Breast epithelium (tissue), 4 donors: Measurements from ENCODE around the gene MESP2. TPM values are rescaled to one million over a fixed set of nuclear protein-coding genes. Genes with fewer than 3 reads are reported as not detected.
"Not testable (repeated sequence)": the region's sequence is repeated elsewhere in the genome, so short reads cannot be mapped to it uniquely, and the experiment has no call there.

Source experiments
- DNase-seq, 2 donors: peaks; one replicate each; pipeline ENCODE4 v3.0.0-alpha.2; 2019; ENCODE audit warnings: low spot score in 2 of 2
- H3K27ac ChIP-seq, 2 donors: fragments of 200-600 bp; sonication (generic) in 1 of 2; one replicate each; pipeline ENCODE4 v1.5.1; 2016 to 2019; ENCODE audit warnings: mild to moderate bottlenecking in 1 of 2
- H3K27me3 ChIP-seq, 2 donors: fragments of 200-600 bp; sonication (generic) in 1 of 2; one replicate each; pipeline versions ENCODE4 v1.5.1 to v1.6.0; 2017 to 2019; ENCODE audit warnings: control low read depth in 1 of 2, mild to moderate bottlenecking in 1 of 2
- H3K36me3 ChIP-seq: fragments of 200-600 bp; one replicate; pipeline ENCODE4 v1.5.1; 2019
- H3K4me1 ChIP-seq, 2 donors: fragments of 200-600 bp; sonication (generic); one replicate each; pipeline ENCODE4 v1.5.1; 2016 to 2019; ENCODE audit warnings: control low read depth in 1 of 2
- H3K4me3 ChIP-seq, 3 donors: fragments of 200-600 bp; sonication (generic); 1 replicate in 2 of 3; 2 replicates in 1 of 3; pipeline ENCODE4 v1.5.1; 2016 to 2019; ENCODE audit warnings: mild to moderate bottlenecking in 3 of 3, moderate library complexity in 2 of 3
- H3K9me3 ChIP-seq, 2 donors: fragments of 200-600 bp; sonication (generic) in 1 of 2; one replicate each; pipeline ENCODE4 v1.5.1; 2016 to 2019; ENCODE audit warnings: control low read depth in 1 of 2
- CTCF ChIP-seq, 3 donors: fragments of 450-650 bp; IDR thresholded peaks; one replicate each; pipeline ENCODE4 v1.5.1; 2016 to 2017; ENCODE audit warnings: antibody characterized with exemption in 3 of 3, mild to moderate bottlenecking in 3 of 3, moderate library complexity in 3 of 3
- POLR2A ChIP-seq: fragments of 450-650 bp; IDR thresholded peaks from one replicate; pipeline ENCODE4 v1.6.1; 2016; ENCODE audit warnings: antibody characterized with exemption, mild to moderate bottlenecking, moderate library complexity
- POLR2AphosphoS5 ChIP-seq, 3 donors: sonication (generic); formaldehyde crosslinking; IDR thresholded peaks; one replicate each; pipeline ENCODE4 v1.6.1; 2017; ENCODE audit warnings: antibody characterized with exemption in 3 of 3
- intact Hi-C: fragments of 100-400 bp; cut with DNase I; formaldehyde crosslinking; loops from one replicate; pipeline ENCODE4 v1.15.1; 2023; ENCODE audit warnings: low total_unique reads
- total RNA-seq, 3 donors: library from RNA; depleted of rRNA; stranded (reverse); fragments of >200 nt; gene quantifications; one replicate each; pipeline ENCODE4 v1.1.0, GENCODE V29; 2016

Gene MESP2
- total RNA-seq, 3 donors from 2014 or later, result 0.64 to 2.3 TPM; not detected in 1

- H3K36me3 ChIP-seq, result no peaks in the 10 kb centered on the region
- H3K4me3 ChIP-seq, result no peak overlapping the region
- no peaks in the 10 kb centered on the region for H3K9me3 ChIP-seq
- no peaks in the 10 kb centered on the region for H3K4me1 ChIP-seq
- no peak for DNase-seq
- intact Hi-C loops, result no loop called here
- TF ChIP-seq CTCF (IDR thresholded peaks at IDR 0.05) (no peak), POLR2AphosphoS5 (IDR thresholded peaks at IDR 0.05) (no peak), POLR2A (no peak)
- no peaks in the 10 kb centered on the region for H3K27me3 ChIP-seq
- no peak overlapping the region for H3K27ac ChIP-seq
These were observed 2.7 kb downstream of the MESP2 start for GRCh38 chr15:89778861-89779260.

- Histone ChIP-seq H3K4me3 (no peak overlapping the region), H3K27ac (peak overlapping the region; percentile 32 to 74), H3K27me3 (no peaks in the 10 kb centered on the region), H3K36me3 (no peaks in the 10 kb centered on the region), H3K4me1 (peaks cover 0 to 5% of the 10 kb centered on the region in 2 donors), H3K9me3 (no peaks in the 10 kb centered on the region)
- DNase-seq, result no peak
- intact Hi-C loops, result no loop called here
- TF ChIP-seq POLR2AphosphoS5 (IDR thresholded peaks at IDR 0.05) (no peak), POLR2A (no peak), CTCF (IDR thresholded peaks at IDR 0.05) (no peak)
These were observed 4.5 kb downstream of the MESP2 start for GRCh38 chr15:89780601-89781000.

GRCh38 chr15:89781055-89781454 lies 4.9 kb downstream of the MESP2 start:
- intact Hi-C loops, result no loop called here
- H3K4me1 ChIP-seq, result peaks cover 0 to 5% of the 10 kb centered on the region in 2 donors
- DNase-seq, result no peak
- no peak for TF ChIP-seq CTCF (IDR thresholded peaks at IDR 0.05)
- no peak for TF ChIP-seq POLR2AphosphoS5 (IDR thresholded peaks at IDR 0.05)
- TF ChIP-seq POLR2A, result no peak
- H3K27me3 ChIP-seq, result no peaks in the 10 kb centered on the region
- peak overlapping the region; percentile 52 to 74 for H3K27ac ChIP-seq
- no peaks in the 10 kb centered on the region for H3K9me3 ChIP-seq
- no peaks in the 10 kb centered on the region for H3K36me3 ChIP-seq
- no peak overlapping the region for H3K4me3 ChIP-seq

GRCh38 chr15:89781891-89782618 lies 5.9 kb downstream of the MESP2 start:
- Histone ChIP-seq H3K4me1 (peaks cover 0 to 5% of the 10 kb centered on the region in 2 donors), H3K27ac (peak overlapping the region; percentile 61 to 74), H3K27me3 (no peaks in the 10 kb centered on the region), H3K9me3 (no peaks in the 10 kb centered on the region), H3K4me3 (no peak overlapping the region), H3K36me3 (no peaks in the 10 kb centered on the region)
- intact Hi-C loops, result no loop called here
- DNase-seq, result peak in 1 of 2 donors; percentile 68
- TF ChIP-seq POLR2A (no peak), CTCF (IDR thresholded peaks at IDR 0.05) (no peak), POLR2AphosphoS5 (IDR thresholded peaks at IDR 0.05) (peak in 2 of 3 donors; percentile 25 to 41)

GRCh38 chr15:89782619-89782950 lies 6.5 kb downstream of the MESP2 start:
- H3K4me1 ChIP-seq, H3K27me3 ChIP-seq, intact Hi-C loops, H3K36me3 ChIP-seq, H3K9me3 ChIP-seq, DNase-seq, H3K4me3 ChIP-seq: not testable (repeated sequence)
- peak overlapping the region; percentile 61 to 74 for H3K27ac ChIP-seq
